HG03469 (cell line): Measurements from ENCODE around the gene CTDSPL.
"Not testable (repeated sequence)": the region's sequence is repeated elsewhere in the genome, so short reads cannot be mapped to it uniquely, and the experiment has no call there.

ENCODE experiments used
- ATAC-seq: cut with Tn5 transposase; IDR thresholded peaks from one replicate; pipeline ENCODE4 v1.9.1; 2021; ENCODE audit warnings: mild to moderate bottlenecking, moderate library complexity, moderate number of reproducible peaks; ENCODE audit not compliant: unreplicated experiment

The CTDSPL gene

GRCh38 chr3:38029400-38030125 is 167.9 kb downstream of the CTDSPL start, which contains the start of gene PLCD1:
Gene PLCD1 (minus strand): TSS chr3:38029642. CDS start chr3:38029539, 103 bp downstream.
- no peak for ATAC-seq

GRCh38 chr3:38030126-38031021 is 168.7 kb downstream of the CTDSPL start:
- ATAC-seq, result no peak

GRCh38 chr3:38031022-38031994 is 169.6 kb downstream of the CTDSPL start:
- no peak for ATAC-seq

GRCh38 chr3:38032328-38032865 is 170.7 kb downstream of the CTDSPL start:
- no peak for ATAC-seq

GRCh38 chr3:38033586-38033985 is 171.9 kb downstream of the CTDSPL start:
- ATAC-seq, result not testable (repeated sequence)
